ENCODE results near the gene TNIK. TPM values are rescaled to one million over a fixed set of nuclear protein-coding genes. Genes with fewer than 3 reads are reported as not detected.

Gene TNIK
- total RNA-seq, 4 donors from 2014 or later: 30.3 to 39.0 (median 36.8) TPM

DNA sequence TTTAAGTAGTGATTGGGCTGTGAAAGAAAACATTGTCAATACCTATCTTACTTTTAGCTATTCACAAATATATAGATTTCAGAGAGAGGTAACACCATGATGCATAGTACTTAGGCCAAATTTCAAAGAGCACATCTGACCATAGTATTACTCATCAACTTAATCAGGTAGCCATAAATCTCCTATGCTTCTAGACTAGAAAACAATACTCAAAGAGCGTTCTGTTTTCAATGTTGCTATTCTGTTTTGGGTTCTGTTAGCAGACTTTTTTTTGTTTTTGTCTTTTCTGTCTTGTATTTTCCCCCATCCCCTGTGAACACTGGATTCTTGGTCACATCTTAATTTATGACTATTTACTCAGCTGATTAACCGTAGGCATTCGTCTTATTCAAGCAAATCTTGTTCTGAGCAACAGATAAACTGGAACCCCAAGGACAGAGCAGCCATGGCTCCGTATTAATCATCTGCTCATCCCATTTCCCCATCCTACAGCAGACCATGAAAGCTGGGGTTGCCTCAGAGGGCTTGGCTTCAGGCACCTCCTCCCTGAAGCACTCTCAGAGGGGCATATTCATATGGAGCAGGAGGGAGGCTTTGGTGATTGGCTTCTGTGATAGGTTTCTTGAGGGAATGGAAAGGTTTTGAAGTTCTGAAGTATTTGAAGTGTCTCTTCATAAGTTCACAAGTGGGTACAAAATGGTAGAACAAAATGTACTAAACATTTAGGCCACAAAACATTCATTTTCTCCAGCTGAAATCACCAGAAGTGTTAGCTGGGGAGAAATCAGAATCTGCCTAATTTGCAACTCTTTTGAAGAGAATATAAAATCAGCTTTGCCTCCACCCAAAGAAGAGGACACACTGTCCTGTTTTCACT lies 105.3 kb downstream of the TNIK start:
- 93% methylated on average over 4 of the region's 4 CpGs for WGBS
- H3K4me3 ChIP-seq: no peak overlapping the region
- no peak for DNase-seq (ENCODE audit: extremely low spot score)
- no peaks in the 10 kb centered on the region for H3K36me3 ChIP-seq
- no peaks in the 10 kb centered on the region for H3K27me3 ChIP-seq
- intact Hi-C loops (cut with DNase I): loop anchor here (10.0 kb wide), 1 partner anchor 100 kb away; no protein-coding TSS in a partner anchor
- H3K9me3 ChIP-seq: no peaks in the 10 kb centered on the region
- TF ChIP-seq POLR2AphosphoS5 (IDR thresholded peaks at IDR 0.05): no peak
- TF ChIP-seq POLR2A (IDR thresholded peaks at IDR 0.05; ENCODE audit: low read depth): no peak
- TF ChIP-seq EP300 (IDR thresholded peaks at IDR 0.05): no peak
- TF ChIP-seq, protein P1, sequence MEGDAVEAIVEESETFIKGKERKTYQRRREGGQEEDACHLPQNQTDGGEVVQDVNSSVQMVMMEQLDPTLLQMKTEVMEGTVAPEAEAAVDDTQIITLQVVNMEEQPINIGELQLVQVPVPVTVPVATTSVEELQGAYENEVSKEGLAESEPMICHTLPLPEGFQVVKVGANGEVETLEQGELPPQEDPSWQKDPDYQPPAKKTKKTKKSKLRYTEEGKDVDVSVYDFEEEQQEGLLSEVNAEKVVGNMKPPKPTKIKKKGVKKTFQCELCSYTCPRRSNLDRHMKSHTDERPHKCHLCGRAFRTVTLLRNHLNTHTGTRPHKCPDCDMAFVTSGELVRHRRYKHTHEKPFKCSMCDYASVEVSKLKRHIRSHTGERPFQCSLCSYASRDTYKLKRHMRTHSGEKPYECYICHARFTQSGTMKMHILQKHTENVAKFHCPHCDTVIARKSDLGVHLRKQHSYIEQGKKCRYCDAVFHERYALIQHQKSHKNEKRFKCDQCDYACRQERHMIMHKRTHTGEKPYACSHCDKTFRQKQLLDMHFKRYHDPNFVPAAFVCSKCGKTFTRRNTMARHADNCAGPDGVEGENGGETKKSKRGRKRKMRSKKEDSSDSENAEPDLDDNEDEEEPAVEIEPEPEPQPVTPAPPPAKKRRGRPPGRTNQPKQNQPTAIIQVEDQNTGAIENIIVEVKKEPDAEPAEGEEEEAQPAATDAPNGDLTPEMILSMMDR (IDR thresholded peaks at IDR 0.05): no peak
- H3K4me1 ChIP-seq: peaks cover 0 to 31% (median 20%) of the 10 kb centered on the region in 4 donors
- no peak overlapping the region for H3K27ac ChIP-seq (replicated peaks in 1 of 4)

DNA sequence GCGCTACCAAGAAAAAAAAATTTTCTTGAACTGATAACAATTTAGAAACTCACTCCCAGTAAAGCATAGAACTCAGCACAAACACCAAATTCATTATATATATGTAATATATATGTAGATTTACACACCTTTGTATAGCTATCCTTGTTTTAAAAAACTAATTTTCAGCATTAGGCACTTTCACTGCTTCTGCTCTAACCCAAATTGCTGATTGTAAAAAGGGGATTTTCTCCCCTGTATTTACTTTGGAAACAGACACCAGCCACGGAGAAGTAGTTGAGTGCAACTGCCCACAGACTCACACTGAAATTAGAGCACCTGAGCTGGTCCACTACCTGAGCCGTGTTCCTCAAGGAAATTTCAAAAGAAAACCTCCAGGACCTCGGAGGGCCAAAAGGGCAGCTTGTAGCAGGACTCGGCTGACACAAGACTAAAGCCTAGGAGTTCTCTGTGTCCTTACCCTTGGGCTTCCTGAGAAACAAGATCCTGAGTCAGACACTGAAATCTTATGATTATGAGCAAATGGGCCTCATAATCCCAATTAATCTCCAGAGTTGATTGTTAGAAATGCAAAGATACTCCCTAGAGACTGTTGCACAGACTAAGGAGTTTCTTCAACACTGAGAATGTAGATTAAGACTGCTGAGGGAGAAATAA lies 106.0 kb downstream of the TNIK start:
- DNase-seq (ENCODE audit: extremely low spot score): no peak
- Histone ChIP-seq H3K4me3 (no peak overlapping the region), H3K27ac (replicated peaks in 1 of 4) (no peak overlapping the region), H3K27me3 (no peaks in the 10 kb centered on the region), H3K4me1 (peaks cover 0 to 33% (median 22%) of the 10 kb centered on the region in 4 donors), H3K36me3 (no peaks in the 10 kb centered on the region), H3K9me3 (no peaks in the 10 kb centered on the region)
- TF ChIP-seq, protein P1 (IDR thresholded peaks at IDR 0.05): no peak
- no peak for TF ChIP-seq POLR2A (IDR thresholded peaks at IDR 0.05; ENCODE audit: low read depth)
- no peak for TF ChIP-seq EP300 (IDR thresholded peaks at IDR 0.05)
- TF ChIP-seq POLR2AphosphoS5 (IDR thresholded peaks at IDR 0.05): no peak
- 87% methylated on average over 5 of the region's 5 CpGs for WGBS
- intact Hi-C loops (cut with DNase I): loop anchor here (10.0 kb wide), 1 partner anchor 101 kb away; no protein-coding TSS in a partner anchor

DNA sequence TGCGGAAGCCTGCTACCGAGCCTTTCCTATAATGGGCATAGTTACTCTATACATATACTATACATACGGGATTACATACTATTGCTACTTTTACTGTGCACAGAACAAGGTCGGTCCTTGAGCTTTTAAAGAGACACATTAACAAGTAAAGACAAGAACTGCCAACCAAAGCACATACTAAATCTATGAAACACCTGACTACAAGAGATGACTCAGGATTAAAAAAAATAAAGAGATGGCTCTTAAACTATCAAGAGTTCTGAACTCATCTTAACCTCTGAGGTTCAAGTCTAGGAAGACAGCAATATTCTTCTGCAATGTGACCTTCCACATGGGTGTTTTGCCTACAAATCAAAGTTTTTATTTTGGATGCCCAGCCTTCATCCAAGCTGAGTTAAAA lies 106.8 kb downstream of the TNIK start:
- H3K27ac ChIP-seq (replicated peaks in 1 of 4): no peak overlapping the region
- TF ChIP-seq POLR2A (IDR thresholded peaks at IDR 0.05; ENCODE audit: low read depth): no peak
- TF ChIP-seq, protein P1 (IDR thresholded peaks at IDR 0.05): no peak
- H3K4me1 ChIP-seq: peaks cover 2 to 33% (median 22%) of the 10 kb centered on the region in 4 donors
- H3K9me3 ChIP-seq: no peaks in the 10 kb centered on the region
- 89% methylated on average over 4 of the region's 4 CpGs for WGBS
- no peak overlapping the region for H3K4me3 ChIP-seq
- H3K27me3 ChIP-seq: no peaks in the 10 kb centered on the region
- H3K36me3 ChIP-seq: no peaks in the 10 kb centered on the region
- DNase-seq (ENCODE audit: extremely low spot score): no peak
- intact Hi-C loops (cut with DNase I): loop anchor here (10.0 kb wide), 1 partner anchor 101 kb away; no protein-coding TSS in a partner anchor

DNA sequence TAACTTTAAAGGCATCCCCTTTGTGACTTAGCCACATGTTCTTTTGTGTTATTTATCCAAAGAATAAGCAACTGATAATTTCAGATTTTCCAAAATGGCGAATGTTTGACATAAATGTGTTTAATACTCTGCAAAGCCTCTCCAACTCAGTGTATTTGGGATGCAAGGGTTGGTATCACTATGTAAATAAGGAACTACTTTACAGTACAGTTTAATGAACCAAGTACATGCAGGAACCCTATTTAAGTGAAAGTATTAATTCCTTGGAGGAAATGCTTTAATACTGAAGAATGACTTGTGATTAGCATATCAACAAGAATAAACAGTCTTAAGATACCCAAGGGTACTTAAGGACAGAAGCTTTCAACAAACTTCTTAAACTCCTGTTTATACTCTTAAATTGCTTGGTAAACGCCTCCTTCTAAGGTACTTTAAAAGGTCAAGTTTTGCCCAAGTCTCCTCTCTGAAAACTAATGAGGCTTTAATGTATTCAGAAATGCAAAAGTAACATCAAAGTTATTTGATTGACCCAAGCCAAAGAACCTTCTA lies 107.7 kb downstream of the TNIK start:
- WGBS: 92% methylated on average over 2 of the region's 2 CpGs
- Histone ChIP-seq H3K4me3 (no peak overlapping the region), H3K4me1 (peaks cover 10 to 39% (median 24%) of the 10 kb centered on the region in 4 donors), H3K27me3 (no peaks in the 10 kb centered on the region), H3K9me3 (no peaks in the 10 kb centered on the region), H3K36me3 (no peaks in the 10 kb centered on the region), H3K27ac (replicated peaks in 1 of 4) (no peak overlapping the region)
- intact Hi-C loops (cut with DNase I): loop anchor here (10.0 kb wide), 1 partner anchor 102 kb away; no protein-coding TSS in a partner anchor
- TF ChIP-seq POLR2A (IDR thresholded peaks at IDR 0.05; ENCODE audit: low read depth): no peak
- no peak for TF ChIP-seq EP300 (IDR thresholded peaks at IDR 0.05)
- TF ChIP-seq POLR2AphosphoS5 (IDR thresholded peaks at IDR 0.05): no peak
- TF ChIP-seq, protein P1 (IDR thresholded peaks at IDR 0.05): no peak
- DNase-seq (ENCODE audit: extremely low spot score): no peak

Data from esophagus muscularis mucosa (tissue), 4 donors.